ENCODE results near the gene MTHFD1L.

Gene MTHFD1L

DNA sequence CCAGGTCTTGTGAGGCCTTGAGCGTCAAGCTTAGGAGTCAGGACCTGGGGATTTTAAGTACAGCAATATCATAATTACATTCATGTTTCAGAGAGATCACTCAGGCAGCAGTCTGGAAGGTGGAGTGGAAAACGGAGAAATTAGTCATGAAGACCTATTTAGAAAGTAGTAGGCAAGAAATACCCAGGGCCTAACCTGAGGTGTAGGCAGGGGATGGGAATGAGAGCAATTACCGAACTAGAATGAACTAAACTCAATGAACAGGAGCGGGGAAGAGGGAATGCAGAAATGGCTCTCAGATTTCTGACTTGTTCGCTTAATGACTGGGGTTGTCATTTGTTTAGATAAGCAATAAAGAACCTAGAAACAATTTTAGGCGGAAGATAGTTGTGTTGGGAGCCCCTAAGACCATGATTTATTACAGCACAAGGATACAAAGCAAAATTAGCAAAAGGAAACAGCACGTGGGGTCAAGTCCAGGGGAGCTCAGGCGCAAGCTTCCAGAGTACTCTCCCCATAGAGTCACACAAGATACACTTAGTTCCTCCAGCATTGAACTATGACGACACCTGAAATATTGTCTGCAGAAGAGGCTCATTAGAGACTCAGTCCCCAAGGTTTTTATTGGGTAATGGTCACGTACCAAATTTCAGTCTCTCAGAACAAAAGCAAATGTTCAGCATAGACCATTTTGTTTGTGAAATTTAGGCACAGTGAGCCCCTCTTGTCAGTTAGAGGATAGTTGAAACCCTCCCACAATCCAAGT is 195.4 kb downstream of the MTHFD1L start:
- H3K4me1 ChIP-seq (ENCODE audit: control insufficient read depth, insufficient read depth, low read length) = peaks cover 24% of the 10 kb centered on the region
- H3K9me3 ChIP-seq (ENCODE audit: control insufficient read depth, low read length) = no peaks in the 10 kb centered on the region
- H3K36me3 ChIP-seq (ENCODE audit: control insufficient read depth, insufficient read depth, low read length) = no peaks in the 10 kb centered on the region
- no peak overlapping the region for H3K9ac ChIP-seq (ENCODE audit: low read length)
- H3K4me3 ChIP-seq (ENCODE audit: low read length) = no peak overlapping the region
- H3K27me3 ChIP-seq (ENCODE audit: control insufficient read depth, insufficient read depth, low read length) = no peaks in the 10 kb centered on the region

DNA sequence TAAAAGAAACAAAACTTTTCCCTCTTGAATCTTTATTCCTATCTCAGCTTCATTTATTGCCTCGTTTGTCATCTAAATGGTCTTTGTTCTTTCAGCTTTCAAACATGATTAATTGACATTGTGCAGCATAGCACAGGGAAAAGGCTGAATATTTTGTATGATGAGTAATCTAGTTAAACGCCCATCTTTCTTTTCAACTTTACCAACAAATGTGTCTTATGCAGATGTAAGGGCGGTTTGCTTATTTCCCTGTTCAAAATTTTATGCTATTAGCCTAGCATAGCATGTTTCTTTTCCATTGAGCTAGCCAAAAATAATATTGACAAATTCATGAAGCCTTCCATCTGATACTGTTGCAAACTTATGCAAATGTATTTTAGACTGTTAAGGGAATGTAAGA is 197.8 kb downstream of the MTHFD1L start:
- Histone ChIP-seq H3K9ac (ENCODE audit: low read length) (no peak overlapping the region), H3K36me3 (ENCODE audit: control insufficient read depth, insufficient read depth, low read length) (no peaks in the 10 kb centered on the region), H3K4me1 (ENCODE audit: control insufficient read depth, insufficient read depth, low read length) (peaks cover 28% of the 10 kb centered on the region), H3K27me3 (ENCODE audit: control insufficient read depth, insufficient read depth, low read length) (no peaks in the 10 kb centered on the region), H3K4me3 (ENCODE audit: low read length) (no peak overlapping the region), H3K9me3 (ENCODE audit: control insufficient read depth, low read length) (no peaks in the 10 kb centered on the region)

DNA sequence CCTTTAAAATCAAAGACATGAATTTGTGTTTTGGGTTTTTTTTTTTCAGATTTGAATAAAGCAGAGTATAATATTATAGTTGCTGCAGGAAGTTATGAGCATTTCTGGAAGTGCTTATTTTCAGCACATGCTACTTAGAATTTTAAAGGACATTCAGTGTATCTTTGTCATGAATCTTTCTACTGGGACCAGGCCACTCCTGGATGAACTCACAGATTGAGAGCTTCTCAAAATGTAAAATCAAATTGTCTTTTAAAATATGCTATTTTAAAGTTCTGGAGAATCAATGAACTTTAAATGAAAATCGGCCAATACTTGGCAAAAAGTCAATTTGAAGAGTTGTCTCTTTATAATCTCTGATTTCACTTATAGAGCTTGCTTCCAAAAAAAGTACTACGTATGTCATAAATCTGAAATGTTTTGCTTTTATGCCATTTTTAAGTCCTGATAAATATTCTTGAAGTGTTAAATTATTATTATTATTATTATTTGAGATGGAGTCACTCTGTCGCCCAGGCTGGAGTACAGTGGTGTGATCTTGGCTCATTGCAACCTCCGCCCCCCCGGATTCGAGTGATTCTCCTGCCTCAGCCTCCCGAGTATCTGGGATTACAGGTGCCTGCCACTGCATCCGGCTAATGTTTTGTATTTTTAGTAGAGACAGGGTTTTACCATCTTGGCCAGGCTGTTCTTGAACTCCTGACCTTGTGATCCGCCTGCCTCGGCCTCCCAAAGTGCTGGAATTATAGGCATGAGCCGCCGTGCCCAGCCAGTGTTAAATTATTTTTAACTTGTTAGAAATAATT is 198.5 kb downstream of the MTHFD1L start:
- Histone ChIP-seq H3K4me1 (ENCODE audit: control insufficient read depth, insufficient read depth, low read length) (peaks cover 29% of the 10 kb centered on the region), H3K4me3 (ENCODE audit: low read length) (no peak overlapping the region), H3K9ac (ENCODE audit: low read length) (no peak overlapping the region), H3K27me3 (ENCODE audit: control insufficient read depth, insufficient read depth, low read length) (no peaks in the 10 kb centered on the region), H3K9me3 (ENCODE audit: control insufficient read depth, low read length) (no peaks in the 10 kb centered on the region), H3K36me3 (ENCODE audit: control insufficient read depth, insufficient read depth, low read length) (no peaks in the 10 kb centered on the region)

DNA sequence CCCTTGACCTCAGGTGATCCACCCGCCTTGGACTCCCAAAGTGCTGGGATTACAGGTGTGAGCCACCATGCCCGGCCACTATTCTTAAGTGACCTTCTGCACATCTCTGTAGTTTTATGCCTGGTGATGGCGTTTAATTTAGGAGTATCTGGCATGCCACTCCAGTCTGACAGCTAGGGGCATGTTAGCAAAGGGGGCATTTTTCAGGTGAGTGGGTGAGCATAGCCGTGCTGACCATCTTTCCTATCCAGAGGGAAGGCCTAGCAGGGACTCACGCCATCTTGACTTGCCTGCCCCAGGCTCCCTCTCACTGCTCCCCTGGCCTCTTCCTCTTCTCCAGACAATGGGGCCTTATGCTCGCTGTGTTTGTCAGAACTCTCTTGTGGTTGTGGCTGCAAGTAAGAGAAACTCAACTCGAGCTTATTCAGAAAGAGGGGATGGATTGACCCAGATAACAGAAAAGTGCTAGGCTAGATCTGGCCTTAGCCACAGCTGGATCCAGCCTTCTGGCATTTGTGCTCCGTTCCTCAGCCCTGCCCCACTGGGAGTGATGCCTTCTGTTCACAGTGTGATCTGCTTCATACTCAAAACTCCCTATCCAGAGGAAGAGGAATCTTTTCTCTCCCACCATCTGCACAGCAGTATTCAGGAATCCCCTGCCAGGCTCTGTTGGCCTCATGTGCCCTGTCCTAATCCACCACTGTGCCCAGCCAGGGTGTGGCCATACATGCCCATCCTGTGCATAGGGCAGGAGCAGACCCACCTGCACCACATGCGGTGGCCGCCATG is 199.7 kb downstream of the MTHFD1L start:
- Histone ChIP-seq H3K4me1 (ENCODE audit: control insufficient read depth, insufficient read depth, low read length) (peaks cover 22% of the 10 kb centered on the region), H3K27me3 (ENCODE audit: control insufficient read depth, insufficient read depth, low read length) (no peaks in the 10 kb centered on the region), H3K36me3 (ENCODE audit: control insufficient read depth, insufficient read depth, low read length) (no peaks in the 10 kb centered on the region), H3K9me3 (ENCODE audit: control insufficient read depth, low read length) (no peaks in the 10 kb centered on the region), H3K4me3 (ENCODE audit: low read length) (no peak overlapping the region), H3K9ac (ENCODE audit: low read length) (no peak overlapping the region)

DNA sequence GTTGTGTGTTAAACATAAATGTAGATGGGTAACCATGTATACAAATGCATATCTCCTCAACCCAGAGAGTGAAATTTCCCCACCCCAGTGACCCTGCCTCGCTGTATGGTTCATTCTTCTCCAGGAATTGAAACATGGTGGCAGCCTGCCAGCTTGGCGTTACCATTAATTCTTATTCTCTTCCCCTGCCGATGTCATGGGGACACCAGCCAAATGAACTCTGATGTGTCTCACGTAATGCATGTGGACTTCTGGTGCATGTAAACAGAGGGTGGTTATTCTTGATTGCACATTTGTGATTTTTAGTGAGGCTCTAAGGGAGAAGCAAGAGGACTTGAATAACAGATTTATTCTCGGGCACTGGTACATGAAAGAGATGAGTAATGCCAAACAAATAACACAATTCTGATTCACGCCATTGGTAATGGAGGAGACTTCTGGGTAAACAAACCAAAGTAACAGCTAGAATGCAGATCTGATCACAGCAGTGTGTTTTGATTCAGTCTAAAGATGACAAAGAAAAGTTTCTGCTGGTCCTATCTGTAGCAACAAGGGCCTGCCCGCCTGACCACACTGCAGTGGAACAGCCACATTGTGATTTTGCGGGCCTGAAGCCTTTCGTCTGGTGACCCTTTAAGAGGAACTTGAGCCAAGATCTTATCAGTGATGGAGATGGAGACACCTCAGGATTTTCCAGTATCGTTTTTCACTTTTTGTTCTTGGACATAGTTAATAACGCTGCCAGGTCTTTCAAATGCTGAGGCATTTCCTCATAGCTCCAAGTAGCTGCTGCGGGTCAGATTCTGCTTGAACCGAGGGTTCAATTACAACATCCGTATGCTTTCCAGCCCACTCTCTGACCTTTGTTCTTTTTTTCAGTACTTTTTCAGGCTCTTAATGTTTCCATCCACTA is 202.4 kb downstream of the MTHFD1L start:
- Histone ChIP-seq H3K9ac (ENCODE audit: low read length) (peak overlapping the region; percentile 5), H3K4me3 (ENCODE audit: low read length) (no peak overlapping the region), H3K4me1 (ENCODE audit: control insufficient read depth, insufficient read depth, low read length) (peaks cover 13% of the 10 kb centered on the region), H3K9me3 (ENCODE audit: control insufficient read depth, low read length) (no peaks in the 10 kb centered on the region), H3K27me3 (ENCODE audit: control insufficient read depth, insufficient read depth, low read length) (no peaks in the 10 kb centered on the region), H3K36me3 (ENCODE audit: control insufficient read depth, insufficient read depth, low read length) (no peaks in the 10 kb centered on the region)

DNA sequence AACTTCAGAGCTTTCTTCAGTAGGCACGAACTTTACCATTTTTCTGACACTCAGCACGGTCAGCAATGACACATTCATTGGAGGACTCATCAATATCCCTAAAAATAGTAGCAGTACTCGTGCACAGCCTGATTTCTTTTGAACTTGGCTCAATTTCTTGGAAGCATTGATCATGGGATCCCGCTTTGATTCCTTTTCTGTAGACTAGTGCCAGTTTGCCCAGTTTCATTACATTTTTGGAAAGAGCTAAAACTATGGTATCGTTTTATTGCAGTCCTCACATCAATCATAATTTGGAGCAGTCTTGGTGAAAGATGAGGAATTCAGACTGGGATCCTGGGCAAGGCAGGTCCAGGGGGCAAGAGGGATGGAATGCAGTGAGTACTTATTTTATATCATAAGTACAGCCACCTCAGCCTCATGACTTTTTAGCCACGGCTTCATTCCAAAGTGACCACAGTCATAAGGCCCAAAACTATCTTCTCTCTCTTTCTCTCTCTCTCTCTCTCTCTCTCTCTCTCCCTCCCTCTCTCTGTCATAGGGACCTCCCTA is 203.3 kb downstream of the MTHFD1L start:
- no peak overlapping the region for H3K9ac ChIP-seq (ENCODE audit: low read length)

DNA sequence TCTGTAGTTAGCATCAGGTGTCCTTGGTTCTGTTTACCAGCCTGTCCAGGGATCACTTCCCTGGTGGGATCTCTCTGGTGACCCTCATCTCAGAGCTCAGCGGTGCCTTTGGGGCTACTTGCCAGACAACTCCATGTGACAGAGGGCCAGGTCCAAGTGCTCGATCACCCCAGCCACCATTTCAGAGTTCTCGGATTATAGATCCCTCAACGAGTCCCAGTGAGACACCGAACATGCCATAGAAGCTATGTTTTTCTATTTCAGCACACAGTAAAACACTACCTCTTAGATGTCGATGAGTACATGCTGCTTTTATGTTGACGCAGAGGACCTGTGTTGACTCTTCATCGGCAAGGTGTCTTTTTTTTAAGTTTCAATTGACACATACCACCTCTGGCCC is 204.1 kb downstream of the MTHFD1L start:
- Histone ChIP-seq H3K9ac (ENCODE audit: low read length) (no peak overlapping the region), H3K36me3 (ENCODE audit: control insufficient read depth, insufficient read depth, low read length) (no peaks in the 10 kb centered on the region), H3K9me3 (ENCODE audit: control insufficient read depth, low read length) (no peaks in the 10 kb centered on the region), H3K27me3 (ENCODE audit: control insufficient read depth, insufficient read depth, low read length) (no peaks in the 10 kb centered on the region), H3K4me3 (ENCODE audit: low read length) (no peak overlapping the region), H3K4me1 (ENCODE audit: control insufficient read depth, insufficient read depth, low read length) (peaks cover 6% of the 10 kb centered on the region)

More for the DNA sequence above, 203.3 kb downstream of the MTHFD1L start:
- H3K4me1 ChIP-seq (ENCODE audit: control insufficient read depth, insufficient read depth, low read length) = peaks cover 7% of the 10 kb centered on the region
- H3K4me3 ChIP-seq (ENCODE audit: low read length) = no peak overlapping the region
- no peaks in the 10 kb centered on the region for H3K36me3 ChIP-seq (ENCODE audit: control insufficient read depth, insufficient read depth, low read length)
- no peaks in the 10 kb centered on the region for H3K9me3 ChIP-seq (ENCODE audit: control insufficient read depth, low read length)
- H3K27me3 ChIP-seq (ENCODE audit: control insufficient read depth, insufficient read depth, low read length) = no peaks in the 10 kb centered on the region

DNA sequence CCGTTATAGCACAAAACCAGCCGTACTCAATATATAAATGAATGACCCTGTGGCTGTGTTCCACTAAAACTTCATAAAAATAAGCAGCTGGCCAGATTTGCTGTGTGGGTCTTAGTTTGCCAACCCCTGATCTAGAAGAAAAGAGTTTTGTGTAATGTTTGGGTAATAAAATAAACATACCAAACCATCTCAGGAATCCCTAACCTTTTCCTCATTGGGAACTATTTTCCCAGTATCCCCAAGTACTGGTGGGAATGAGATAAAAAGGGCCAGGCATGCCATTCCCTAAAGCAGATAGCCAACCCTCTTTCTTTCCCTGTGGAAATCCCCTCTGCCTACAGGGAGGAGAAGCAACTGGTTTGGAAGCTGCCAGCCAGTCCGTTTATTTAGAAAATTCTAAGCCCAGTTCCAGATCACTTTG is 205.1 kb downstream of the MTHFD1L start:
- no peaks in the 10 kb centered on the region for H3K27me3 ChIP-seq (ENCODE audit: control insufficient read depth, insufficient read depth, low read length)
- H3K9ac ChIP-seq (ENCODE audit: low read length) = no peak overlapping the region
- H3K4me3 ChIP-seq (ENCODE audit: low read length) = no peak overlapping the region
- peaks cover 6% of the 10 kb centered on the region for H3K4me1 ChIP-seq (ENCODE audit: control insufficient read depth, insufficient read depth, low read length)
- no peaks in the 10 kb centered on the region for H3K36me3 ChIP-seq (ENCODE audit: control insufficient read depth, insufficient read depth, low read length)
- H3K9me3 ChIP-seq (ENCODE audit: control insufficient read depth, low read length) = no peaks in the 10 kb centered on the region

DNA sequence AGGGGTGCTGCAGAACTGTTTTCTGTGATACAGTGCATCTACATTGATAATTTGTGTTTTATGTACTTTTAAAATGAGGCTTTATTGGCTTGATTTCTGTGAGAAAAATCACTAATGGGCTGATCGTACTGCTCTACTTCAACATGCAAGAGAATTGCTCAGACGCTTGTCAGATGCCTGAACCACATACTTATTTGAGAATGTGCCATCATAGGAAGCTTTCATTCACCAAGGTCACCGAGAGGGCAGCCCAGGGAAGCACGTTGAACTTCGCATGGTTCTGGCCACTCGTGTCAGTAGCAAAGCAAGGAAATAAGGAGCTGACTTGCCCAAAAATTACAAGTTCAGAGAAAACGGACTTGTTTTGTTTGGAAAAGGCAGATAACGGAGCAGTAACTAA is 205.8 kb downstream of the MTHFD1L start:
- Histone ChIP-seq H3K4me1 (ENCODE audit: control insufficient read depth, insufficient read depth, low read length) (peaks cover 6% of the 10 kb centered on the region), H3K27me3 (ENCODE audit: control insufficient read depth, insufficient read depth, low read length) (no peaks in the 10 kb centered on the region), H3K9me3 (ENCODE audit: control insufficient read depth, low read length) (no peaks in the 10 kb centered on the region), H3K4me3 (ENCODE audit: low read length) (no peak overlapping the region), H3K36me3 (ENCODE audit: control insufficient read depth, insufficient read depth, low read length) (no peaks in the 10 kb centered on the region), H3K9ac (ENCODE audit: low read length) (no peak overlapping the region)

DNA sequence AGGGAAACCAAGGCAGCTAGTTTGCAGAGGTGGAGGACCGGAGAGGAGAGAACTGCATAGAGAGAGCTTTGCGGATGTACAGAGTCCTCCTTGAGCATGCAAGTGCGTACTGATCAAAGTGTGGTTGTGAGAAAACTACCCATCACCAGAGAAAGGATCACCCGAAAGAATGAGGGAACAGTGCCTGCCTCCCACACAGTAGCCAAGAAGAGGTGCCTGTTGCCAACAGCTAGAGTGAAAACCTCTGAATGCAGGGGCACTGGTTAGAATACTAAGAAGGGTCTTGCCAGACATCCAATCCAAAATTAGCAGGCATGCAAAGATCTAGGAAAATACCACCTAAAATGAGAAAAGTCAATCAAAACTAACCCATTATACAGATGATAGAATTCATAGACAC is 207.6 kb downstream of the MTHFD1L start:
- Histone ChIP-seq H3K9me3 (ENCODE audit: control insufficient read depth, low read length) (no peaks in the 10 kb centered on the region), H3K4me1 (ENCODE audit: control insufficient read depth, insufficient read depth, low read length) (peaks cover 3% of the 10 kb centered on the region), H3K27me3 (ENCODE audit: control insufficient read depth, insufficient read depth, low read length) (no peaks in the 10 kb centered on the region), H3K36me3 (ENCODE audit: control insufficient read depth, insufficient read depth, low read length) (no peaks in the 10 kb centered on the region), H3K9ac (ENCODE audit: low read length) (no peak overlapping the region), H3K4me3 (ENCODE audit: low read length) (no peak overlapping the region)

DNA sequence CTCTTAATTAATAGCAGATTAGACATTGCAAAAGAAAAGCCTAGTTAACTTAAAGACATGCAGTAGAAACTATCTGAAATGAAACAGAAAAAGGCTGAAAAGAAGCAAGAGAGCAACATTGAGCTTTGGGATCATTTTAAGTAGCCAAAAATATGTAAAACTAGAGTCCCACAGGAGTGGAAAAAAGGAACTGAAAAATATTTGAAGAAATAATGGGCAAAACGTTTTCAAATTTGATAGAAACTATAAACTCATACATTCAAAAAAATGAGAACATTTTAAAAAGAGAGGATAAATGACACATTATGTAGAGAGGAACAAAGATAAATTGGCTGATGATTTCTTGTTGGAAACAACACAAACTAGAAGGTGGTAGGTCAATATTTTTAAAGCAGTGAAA is 208.2 kb downstream of the MTHFD1L start:
- no peaks in the 10 kb centered on the region for H3K9me3 ChIP-seq (ENCODE audit: control insufficient read depth, low read length)

More for the DNA sequence above, 208.2 kb downstream of the MTHFD1L start:
- H3K4me1 ChIP-seq (ENCODE audit: control insufficient read depth, insufficient read depth, low read length) = no peaks in the 10 kb centered on the region
- no peak overlapping the region for H3K4me3 ChIP-seq (ENCODE audit: low read length)
- H3K9ac ChIP-seq (ENCODE audit: low read length) = no peak overlapping the region
- H3K27me3 ChIP-seq (ENCODE audit: control insufficient read depth, insufficient read depth, low read length) = no peaks in the 10 kb centered on the region
- no peaks in the 10 kb centered on the region for H3K36me3 ChIP-seq (ENCODE audit: control insufficient read depth, insufficient read depth, low read length)
